ENCODE measurements around the gene GPR162.

DNA sequence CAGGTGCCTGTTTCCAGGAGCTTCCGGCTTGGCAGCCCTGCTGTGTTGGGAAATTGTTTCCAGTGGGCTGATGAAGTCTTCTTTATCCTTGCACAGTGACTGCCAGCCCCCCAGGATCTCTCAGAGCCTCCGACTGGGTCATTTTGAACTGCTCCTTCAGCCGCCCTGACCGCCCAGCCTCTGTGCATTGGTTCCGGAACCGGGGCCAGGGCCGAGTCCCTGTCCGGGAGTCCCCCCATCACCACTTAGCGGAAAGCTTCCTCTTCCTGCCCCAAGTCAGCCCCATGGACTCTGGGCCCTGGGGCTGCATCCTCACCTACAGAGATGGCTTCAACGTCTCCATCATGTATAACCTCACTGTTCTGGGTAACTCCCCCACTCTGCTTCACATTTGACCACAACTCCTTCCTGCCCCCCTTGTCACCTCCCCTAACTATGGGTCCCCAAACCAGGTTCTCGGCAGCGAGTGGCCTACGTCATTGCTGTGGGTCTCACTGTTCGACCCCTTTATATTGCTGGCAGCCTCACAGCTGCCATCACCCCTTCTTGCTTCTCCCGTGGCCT is 47.0 kb upstream of the GPR162 start:
- TF ChIP-seq GATA2 (IDR thresholded peaks at IDR 0.05; ENCODE audit: low read depth, low read length) (no peak), GATA3 (IDR thresholded peaks at IDR 0.05; ENCODE audit: low read depth, low read length) (no peak)

Data from SH-SY5Y (cell line).